ENCODE data around the gene CCDC40.
A peak's percentile ranks its signal among the peaks of the same experiment; 100 is the strongest.

CCDC40 gene

DNA sequence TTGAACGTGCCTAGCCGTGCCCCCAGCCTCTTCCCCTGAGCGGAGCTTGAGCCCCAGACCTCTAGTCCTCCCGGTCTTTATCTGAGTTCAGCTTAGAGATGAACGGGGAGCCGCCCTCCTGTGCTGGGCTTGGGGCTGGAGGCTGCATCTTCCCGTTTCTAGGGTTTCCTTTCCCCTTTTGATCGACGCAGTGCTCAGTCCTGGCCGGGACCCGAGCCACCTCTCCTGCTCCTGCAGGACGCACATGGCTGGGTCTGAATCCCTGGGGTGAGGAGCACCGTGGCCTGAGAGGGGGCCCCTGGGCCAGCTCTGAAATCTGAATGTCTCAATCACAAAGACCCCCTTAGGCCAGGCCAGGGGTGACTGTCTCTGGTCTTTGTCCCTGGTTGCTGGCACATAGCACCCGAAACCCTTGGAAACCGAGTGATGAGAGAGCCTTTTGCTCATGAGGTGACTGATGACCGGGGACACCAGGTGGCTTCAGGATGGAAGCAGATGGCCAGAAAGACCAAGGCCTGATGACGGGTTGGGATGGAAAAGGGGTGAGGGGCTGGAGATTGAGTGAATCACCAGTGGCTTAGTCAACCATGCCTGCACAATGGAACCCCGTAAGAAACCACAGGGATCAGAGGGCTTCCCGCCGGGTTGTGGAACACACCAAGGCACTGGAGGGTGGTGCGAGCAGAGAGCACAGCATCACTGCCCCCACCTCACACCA is 65.7 kb downstream of the CCDC40 start:
- Histone ChIP-seq H3K27me3 (ENCODE audit: control insufficient read depth in 3 of 3, insufficient read depth in 3 of 3, low read depth in 1 of 3, low read length in 3 of 3) (no peaks in the 10 kb centered on the region), H3K79me1 (ENCODE audit: low read depth, low read length) (peaks cover 15% of the 10 kb centered on the region), H3K9ac (ENCODE audit: low read depth, low read length, poor library complexity) (peak overlapping the region; percentile 100), H2BK5ac (ENCODE audit: low read length) (peak overlapping the region; percentile 93), H3K36me3 (replicated peaks in 1 of 2; ENCODE audit: control insufficient read depth in 2 of 2, insufficient read depth in 2 of 2, low read length in 2 of 2) (peaks cover 0 to 3% of the 10 kb centered on the region in 2 donors), H3K18ac (ENCODE audit: low read length) (peak overlapping the region; percentile 100), H4K91ac (ENCODE audit: low read depth, low read length, poor library complexity) (no peak overlapping the region), H3K4me2 (ENCODE audit: insufficient read depth, low read length, poor library complexity, severe bottlenecking) (peak overlapping the region; percentile 95), H3K27ac (replicated peaks; ENCODE audit: low read length) (no peak overlapping the region), H3K14ac (ENCODE audit: low read length) (peak overlapping the region; percentile 89), H4K8ac (ENCODE audit: low read depth, low read length) (no peak overlapping the region), H2BK15ac (ENCODE audit: low read length) (peak overlapping the region; percentile 98), H3K23ac (ENCODE audit: low read depth, low read length, poor library complexity) (peak overlapping the region; percentile 98), H2AFZ (ENCODE audit: low read length) (peak overlapping the region; percentile 93), H3K4me3 (ENCODE audit: low read length in 2 of 2) (peak overlapping the region; percentile 88 to 97), H2AK5ac (ENCODE audit: low read depth, low read length) (peak overlapping the region; percentile 99), H2BK12ac (ENCODE audit: low read length) (no peak overlapping the region), H2BK120ac (ENCODE audit: low read depth, low read length) (peak overlapping the region; percentile 99), H3K4me1 (ENCODE audit: control insufficient read depth in 2 of 2, insufficient read depth in 1 of 2, low read depth in 1 of 2, low read length in 2 of 2) (peaks cover 5 to 18% of the 10 kb centered on the region in 2 donors), H3K4ac (ENCODE audit: low read length) (peak overlapping the region; percentile 93), H3K9me3 (replicated peaks in 1 of 2; ENCODE audit: control insufficient read depth in 2 of 2, insufficient read depth in 1 of 2, low read depth in 1 of 2, low read length in 2 of 2) (no peaks in the 10 kb centered on the region)
- WGBS, 2 donors (ENCODE audit: extremely low coverage in 2 of 2, insufficient read length in 2 of 2, insufficient replicate concordance in 1 of 2) = no CpG with 5 or more reads among the region's 21 CpGs
- DNase-seq (ENCODE audit: low spot score) = peak; percentile 27

DNA sequence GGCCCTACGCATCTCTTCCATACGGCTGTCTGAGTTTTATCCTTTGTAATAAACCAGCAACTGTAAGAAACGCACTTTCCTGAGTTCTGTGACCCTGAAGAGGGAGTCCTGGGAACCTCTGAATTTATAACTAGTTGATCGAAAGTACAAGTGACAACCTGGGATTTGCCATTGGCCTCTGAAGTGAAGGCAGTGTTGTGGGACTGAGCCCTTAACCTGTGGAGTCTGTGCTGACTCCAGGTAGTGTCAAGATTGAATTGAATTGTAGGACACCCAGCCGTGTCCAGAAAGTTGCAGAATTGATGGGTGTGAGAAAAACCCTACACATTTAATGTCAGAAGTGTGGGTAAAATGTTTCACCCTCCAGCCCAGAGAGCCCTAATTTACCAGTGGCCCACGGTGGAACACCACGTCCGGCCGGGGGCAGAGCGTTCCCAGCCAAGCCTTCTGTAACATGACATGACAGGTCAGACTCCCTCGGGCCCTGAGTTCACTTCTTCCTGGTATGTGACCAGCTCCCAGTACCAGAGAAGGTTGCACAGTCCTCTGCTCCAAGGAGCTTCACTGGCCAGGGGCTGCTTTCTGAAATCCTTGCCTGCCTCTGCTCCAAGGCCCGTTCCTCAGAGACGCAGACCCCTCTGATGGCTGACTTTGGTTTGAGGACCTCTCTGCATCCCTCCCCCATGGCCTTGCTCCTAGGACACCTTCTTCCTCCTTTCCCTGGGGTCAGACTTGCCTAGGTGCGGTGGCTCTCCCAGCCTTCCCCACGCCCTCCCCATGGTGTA is 66.4 kb downstream of the CCDC40 start:
- Histone ChIP-seq H3K9me3 (replicated peaks in 1 of 2; ENCODE audit: control insufficient read depth in 2 of 2, insufficient read depth in 1 of 2, low read depth in 1 of 2, low read length in 2 of 2) (no peaks in the 10 kb centered on the region), H3K18ac (ENCODE audit: low read length) (no peak overlapping the region), H3K27ac (replicated peaks; ENCODE audit: low read length) (no peak overlapping the region), H4K91ac (ENCODE audit: low read depth, low read length, poor library complexity) (no peak overlapping the region), H3K9ac (ENCODE audit: low read depth, low read length, poor library complexity) (no peak overlapping the region), H3K36me3 (replicated peaks in 1 of 2; ENCODE audit: control insufficient read depth in 2 of 2, insufficient read depth in 2 of 2, low read length in 2 of 2) (peaks cover 0 to 3% of the 10 kb centered on the region in 2 donors), H3K4me3 (ENCODE audit: low read length in 2 of 2) (peak overlapping the region; percentile 88 to 97), H3K23ac (ENCODE audit: low read depth, low read length, poor library complexity) (no peak overlapping the region), H2BK120ac (ENCODE audit: low read depth, low read length) (no peak overlapping the region), H2BK12ac (ENCODE audit: low read length) (no peak overlapping the region), H2AK5ac (ENCODE audit: low read depth, low read length) (peak overlapping the region; percentile 23), H3K4me2 (ENCODE audit: insufficient read depth, low read length, poor library complexity, severe bottlenecking) (peak overlapping the region; percentile 95), H2BK15ac (ENCODE audit: low read length) (no peak overlapping the region), H2BK5ac (ENCODE audit: low read length) (no peak overlapping the region), H3K27me3 (ENCODE audit: control insufficient read depth in 3 of 3, insufficient read depth in 3 of 3, low read depth in 1 of 3, low read length in 3 of 3) (no peaks in the 10 kb centered on the region), H3K79me1 (ENCODE audit: low read depth, low read length) (peaks cover 15% of the 10 kb centered on the region), H4K8ac (ENCODE audit: low read depth, low read length) (no peak overlapping the region), H3K4me1 (ENCODE audit: control insufficient read depth in 2 of 2, insufficient read depth in 1 of 2, low read depth in 1 of 2, low read length in 2 of 2) (peaks cover 5 to 17% of the 10 kb centered on the region in 2 donors), H2AFZ (ENCODE audit: low read length) (no peak overlapping the region), H3K4ac (ENCODE audit: low read length) (no peak overlapping the region), H3K14ac (ENCODE audit: low read length) (no peak overlapping the region)
- no CpG with 5 or more reads among the region's 15 CpGs for WGBS, 2 donors (ENCODE audit: extremely low coverage in 2 of 2, insufficient read length in 2 of 2, insufficient replicate concordance in 1 of 2)
- DNase-seq (ENCODE audit: low spot score) = no peak

DNA sequence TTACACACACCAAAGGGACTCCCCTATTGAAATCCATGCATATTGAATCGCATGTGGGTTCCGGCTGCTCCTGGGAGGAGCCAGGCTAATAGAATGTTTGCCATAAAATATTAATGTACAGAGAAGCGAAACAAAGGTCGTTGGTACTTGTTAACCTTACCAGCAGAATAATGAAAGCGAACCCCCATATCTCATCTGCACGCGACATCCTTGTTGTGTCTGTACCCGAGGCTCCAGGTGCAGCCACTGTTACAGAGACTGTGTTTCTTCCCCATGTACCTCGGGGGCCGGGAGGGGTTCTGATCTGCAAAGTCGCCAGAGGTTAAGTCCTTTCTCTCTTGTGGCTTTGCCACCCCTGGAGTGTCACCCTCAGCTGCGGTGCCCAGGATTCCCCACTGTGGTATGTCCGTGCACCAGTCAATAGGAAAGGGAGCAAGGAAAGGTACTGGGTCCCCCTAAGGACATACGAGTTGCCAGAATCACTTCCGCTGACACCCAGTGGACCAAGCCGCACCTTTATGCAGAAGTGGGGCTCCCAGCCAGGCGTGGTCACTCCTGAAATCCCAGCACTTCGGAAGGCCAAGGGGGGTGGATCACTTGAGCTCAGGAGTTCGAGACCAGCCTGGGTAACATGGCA is 67.1 kb downstream of the CCDC40 start:
- H3K4me1 ChIP-seq (ENCODE audit: control insufficient read depth in 2 of 2, insufficient read depth in 1 of 2, low read depth in 1 of 2, low read length in 2 of 2) = peaks cover 5 to 17% of the 10 kb centered on the region in 2 donors
- H2AK5ac ChIP-seq (ENCODE audit: low read depth, low read length) = peak overlapping the region; percentile 23
- no peak overlapping the region for H3K14ac ChIP-seq (ENCODE audit: low read length)
- H3K36me3 ChIP-seq (replicated peaks in 1 of 2; ENCODE audit: control insufficient read depth in 2 of 2, insufficient read depth in 2 of 2, low read length in 2 of 2) = peaks cover 0 to 6% of the 10 kb centered on the region in 2 donors
- no peak overlapping the region for H2BK12ac ChIP-seq (ENCODE audit: low read length)
- H3K79me1 ChIP-seq (ENCODE audit: low read depth, low read length) = peaks cover 12% of the 10 kb centered on the region
- no peaks in the 10 kb centered on the region for H3K9me3 ChIP-seq (replicated peaks in 1 of 2; ENCODE audit: control insufficient read depth in 2 of 2, insufficient read depth in 1 of 2, low read depth in 1 of 2, low read length in 2 of 2)
- no peak overlapping the region for H2BK5ac ChIP-seq (ENCODE audit: low read length)
- no peak overlapping the region for H3K9ac ChIP-seq (ENCODE audit: low read depth, low read length, poor library complexity)
- H4K8ac ChIP-seq (ENCODE audit: low read depth, low read length) = no peak overlapping the region
- no peak overlapping the region for H3K27ac ChIP-seq (replicated peaks; ENCODE audit: low read length)
- no peak overlapping the region for H3K23ac ChIP-seq (ENCODE audit: low read depth, low read length, poor library complexity)
- no peak overlapping the region for H2BK120ac ChIP-seq (ENCODE audit: low read depth, low read length)
- no peak overlapping the region for H3K4ac ChIP-seq (ENCODE audit: low read length)
- H2AFZ ChIP-seq (ENCODE audit: low read length) = no peak overlapping the region
- WGBS, 2 donors (ENCODE audit: extremely low coverage in 2 of 2, insufficient read length in 2 of 2, insufficient replicate concordance in 1 of 2) = no CpG with 5 or more reads among the region's 19 CpGs
- no peak for DNase-seq (ENCODE audit: low spot score)
- no peak overlapping the region for H3K4me2 ChIP-seq (ENCODE audit: insufficient read depth, low read length, poor library complexity, severe bottlenecking)
- H3K18ac ChIP-seq (ENCODE audit: low read length) = no peak overlapping the region
- H3K27me3 ChIP-seq (ENCODE audit: control insufficient read depth in 3 of 3, insufficient read depth in 3 of 3, low read depth in 1 of 3, low read length in 3 of 3) = no peaks in the 10 kb centered on the region
- H4K91ac ChIP-seq (ENCODE audit: low read depth, low read length, poor library complexity) = no peak overlapping the region
- no peak overlapping the region for H2BK15ac ChIP-seq (ENCODE audit: low read length)
- H3K4me3 ChIP-seq (ENCODE audit: low read length in 2 of 2) = no peak overlapping the region

All from neuronal stem cell (in vitro differentiated cells).